Parathyroid adenoma (tissue), 2 donors: ENCODE data around the gene TRPV2.

Experiments used
- H2AFZ ChIP-seq: fragments of 300-600 bp; sonication (generic); one replicate; pipeline ENCODE4 v1.7.0; 2017; ENCODE audit warnings: antibody characterized with exemption, mild to moderate bottlenecking
- H3K27ac ChIP-seq: fragments of 300-600 bp; sonication (generic); one replicate; pipeline ENCODE4 v1.7.0; 2017
- H3K27me3 ChIP-seq: fragments of 300-600 bp; sonication (generic); one replicate; pipeline ENCODE4 v1.7.0; 2017; ENCODE audit warnings: low read length; ENCODE audit not compliant: control insufficient read depth, insufficient read depth
- H3K36me3 ChIP-seq: fragments of 300-600 bp; sonication (generic); one replicate; pipeline ENCODE4 v1.7.0; 2017; ENCODE audit warnings: low read length; ENCODE audit not compliant: control insufficient read depth, insufficient read depth
- H3K4me1 ChIP-seq: fragments of 300-600 bp; sonication (generic); one replicate; pipeline ENCODE4 v1.7.0; 2017; ENCODE audit warnings: control low read depth
- H3K4me2 ChIP-seq: fragments of 300-600 bp; sonication (generic); one replicate; pipeline ENCODE4 v1.7.0; 2017; ENCODE audit warnings: low read length
- H3K4me3 ChIP-seq: fragments of 300-600 bp; sonication (generic); one replicate; pipeline ENCODE4 v1.7.0; 2017; ENCODE audit warnings: low read depth, low read length
- H3K79me2 ChIP-seq: fragments of 300-600 bp; sonication (generic); one replicate; pipeline ENCODE4 v1.7.0; 2017; ENCODE audit warnings: control low read depth
- H3K9ac ChIP-seq: fragments of 300-600 bp; sonication (generic); one replicate; pipeline ENCODE4 v1.7.0; 2017; ENCODE audit warnings: mild to moderate bottlenecking
- H3K9me3 ChIP-seq: fragments of 300-600 bp; sonication (generic); one replicate; pipeline ENCODE4 v1.7.0; 2017; ENCODE audit warnings: low read length; ENCODE audit not compliant: control insufficient read depth
- CTCF ChIP-seq: fragments of 300-600 bp; sonication (generic); IDR thresholded peaks from one replicate; pipeline ENCODE4 v1.7.0; 2017; ENCODE audit warnings: antibody characterized with exemption, mild to moderate bottlenecking
- donor health status: primary hyperparathyroidism.

The TRPV2 gene

GRCh38 chr17:16471295-16471694 lies 55.9 kb downstream of the TRPV2 start:
- Histone ChIP-seq H3K27ac (no peak overlapping the region), H2AFZ (no peak overlapping the region), H3K36me3 (no peaks in the 10 kb centered on the region), H3K9ac (no peak overlapping the region), H3K27me3 (no peaks in the 10 kb centered on the region), H3K9me3 (no peaks in the 10 kb centered on the region), H3K4me1 (no peaks in the 10 kb centered on the region), H3K4me3 (no peak overlapping the region), H3K79me2 (no peaks in the 10 kb centered on the region), H3K4me2 (no peak overlapping the region)
- TF ChIP-seq CTCF: no peak

- no peak overlapping the region for H2AFZ ChIP-seq
- no peak for TF ChIP-seq CTCF
- no peak overlapping the region for H3K4me3 ChIP-seq
- no peak overlapping the region for H3K9ac ChIP-seq
- H3K79me2 ChIP-seq: no peaks in the 10 kb centered on the region
- H3K4me2 ChIP-seq: no peak overlapping the region
- no peak overlapping the region for H3K27ac ChIP-seq
- H3K27me3 ChIP-seq: no peaks in the 10 kb centered on the region
- H3K36me3 ChIP-seq: no peaks in the 10 kb centered on the region
- H3K4me1 ChIP-seq: no peaks in the 10 kb centered on the region
- no peaks in the 10 kb centered on the region for H3K9me3 ChIP-seq
Observed at GRCh38 chr17:16472539-16472938, 57.2 kb downstream of the TRPV2 start.

- Histone ChIP-seq H3K4me2 (no peak overlapping the region), H3K9ac (no peak overlapping the region), H3K27me3 (no peaks in the 10 kb centered on the region), H3K36me3 (no peaks in the 10 kb centered on the region), H3K27ac (no peak overlapping the region), H3K4me1 (no peaks in the 10 kb centered on the region), H3K9me3 (no peaks in the 10 kb centered on the region), H3K4me3 (no peak overlapping the region), H3K79me2 (no peaks in the 10 kb centered on the region), H2AFZ (no peak overlapping the region)
- no peak for TF ChIP-seq CTCF
Observed at GRCh38 chr17:16473044-16474011, 58.0 kb downstream of the TRPV2 start.

GRCh38 chr17:16474012-16474725 lies 58.8 kb downstream of the TRPV2 start:
- Histone ChIP-seq H3K4me2 (no peak overlapping the region), H3K4me1 (no peaks in the 10 kb centered on the region), H3K27ac (no peak overlapping the region), H3K36me3 (no peaks in the 10 kb centered on the region), H3K79me2 (no peaks in the 10 kb centered on the region), H2AFZ (no peak overlapping the region), H3K9ac (no peak overlapping the region), H3K27me3 (no peaks in the 10 kb centered on the region), H3K4me3 (no peak overlapping the region), H3K9me3 (no peaks in the 10 kb centered on the region)
- TF ChIP-seq CTCF: no peak
